Testis (tissue), 3 donors: ENCODE data around the gene SIRPG. TPM values are rescaled to one million over a fixed set of nuclear protein-coding genes. Genes with fewer than 3 reads are reported as not detected.

ENCODE experiments used
- DNase-seq: peaks from one replicate; pipeline ENCODE4 v3.0.0-alpha.2; 2019
- H3K27ac ChIP-seq, 2 donors: fragments of 200-600 bp; sonication (generic); one replicate each; pipeline ENCODE4 v1.5.1; 2019
- H3K27me3 ChIP-seq: fragments of 200-600 bp; sonication (generic); one replicate; pipeline ENCODE4 v1.5.1; 2019
- H3K36me3 ChIP-seq: fragments of 200-600 bp; sonication (generic); one replicate; pipeline ENCODE4 v1.5.1; 2017; ENCODE audit warnings: low read depth; ENCODE audit errors: missing control alignments
- H3K4me1 ChIP-seq: fragments of 200-600 bp; sonication (generic); one replicate; pipeline ENCODE4 v1.5.1; 2019
- H3K4me3 ChIP-seq, 2 donors: fragments of 200-600 bp; sonication (generic); one replicate each; pipeline ENCODE4 v1.5.1; 2017 to 2019
- H3K9me3 ChIP-seq: fragments of 200-600 bp; sonication (generic); one replicate; pipeline ENCODE4 v1.5.1; 2017
- CTCF ChIP-seq, 3 experiments: fragments of 450-650 bp in 2 of 3; fragments of 200-600 bp in 1 of 3; sonication (generic) in 1 of 3; IDR thresholded peaks; one replicate each; pipeline ENCODE4 v1.5.1; 2016 to 2019; ENCODE audit warnings: antibody characterized with exemption in 3 of 3, mild to moderate bottlenecking in 2 of 3, moderate library complexity in 1 of 3
- POLR2A ChIP-seq: fragments of 450-650 bp; IDR thresholded peaks from one replicate; pipeline ENCODE4 v1.6.1; 2017; ENCODE audit warnings: antibody characterized with exemption, mild to moderate bottlenecking, moderate library complexity
- WGBS, 2 donors: methylation state at CpG; one replicate each; pipeline ENCODE4 v1.1.5; 2018; 5-methylcytosine and 5-hydroxymethylcytosine counted together
- intact Hi-C: fragments of 100-400 bp; cut with DNase I; formaldehyde crosslinking; loops from one replicate; pipeline ENCODE4 v1.15.1; 2023; ENCODE audit warnings: low total_unique reads
- polyA plus RNA-seq: library from polyadenylated mRNA; stranded (reverse); fragments of 350-450 nt; fragmentation: Illumina TruSeq; extraction: RNeasy Lipid Tissue Mini Kit (QIAGEN cat#74804); gene quantifications from one replicate; pipeline ENCODE4 v1.2.3, GENCODE V29; 2014; ENCODE audit warnings: low read depth, low replicate concordance; ENCODE audit not compliant: insufficient read depth
- total RNA-seq, 2 donors: library from RNA; depleted of rRNA; stranded (reverse); fragments of >200 nt; gene quantifications; one replicate each; pipeline ENCODE4 v1.2.3, GENCODE V29; 2016

The SIRPG gene
- total and polyA plus RNA-seq, 3 donors from 2014 or later, result 1.1 to 13.9 (median 3.4) TPM

- Histone ChIP-seq H3K27ac (no peak overlapping the region), H3K36me3 (no peaks in the 10 kb centered on the region), H3K4me1 (no peaks in the 10 kb centered on the region), H3K27me3 (no peaks in the 10 kb centered on the region), H3K9me3 (no peaks in the 10 kb centered on the region), H3K4me3 (no peak overlapping the region)
- intact Hi-C loops, result no loop called here
- WGBS, 2 donors, result 68 to 69% methylated on average over 2 of the region's 2 CpGs
- no peak for DNase-seq
- TF ChIP-seq POLR2A, result no peak
- TF ChIP-seq CTCF (IDR thresholded peaks at IDR 0.05), result no peak
These were observed 32.4 kb downstream of the SIRPG start for GRCh38 chr20:1625083-1625690.

- intact Hi-C loops, result no loop called here
These were observed 33.9 kb downstream of the SIRPG start for GRCh38 chr20:1623501-1624205.

GRCh38 chr20:1622450-1622849, 35.1 kb downstream of the SIRPG start:
- no peaks in the 10 kb centered on the region for H3K36me3 ChIP-seq
- TF ChIP-seq POLR2A (no peak), CTCF (IDR thresholded peaks at IDR 0.05) (no peak)
- H3K9me3 ChIP-seq, result no peaks in the 10 kb centered on the region
- DNase-seq, result no peak
- 8 to 50% methylated on average over 1 of the region's 1 CpG for WGBS, 2 donors
- no peaks in the 10 kb centered on the region for H3K27me3 ChIP-seq
- no peak overlapping the region for H3K27ac ChIP-seq
- intact Hi-C loops, result no loop called here
- no peaks in the 10 kb centered on the region for H3K4me1 ChIP-seq
- no peak overlapping the region for H3K4me3 ChIP-seq

More at GRCh38 chr20:1623501-1624205, 33.9 kb downstream of the SIRPG start:
- H3K27ac ChIP-seq, result no peak overlapping the region
- H3K27me3 ChIP-seq, result no peaks in the 10 kb centered on the region
- H3K9me3 ChIP-seq, result no peaks in the 10 kb centered on the region
- H3K4me3 ChIP-seq, result no peak overlapping the region
- TF ChIP-seq POLR2A (no peak), CTCF (IDR thresholded peaks at IDR 0.05) (no peak)
- no peak for DNase-seq
- H3K4me1 ChIP-seq, result no peaks in the 10 kb centered on the region
- H3K36me3 ChIP-seq, result no peaks in the 10 kb centered on the region
- WGBS, 2 donors, result 90 to 92% methylated on average over 14 of the region's 14 CpGs

GRCh38 chr20:1621316-1621715, 36.3 kb downstream of the SIRPG start:
- TF ChIP-seq POLR2A (no peak), CTCF (IDR thresholded peaks at IDR 0.05) (no peak)
- Histone ChIP-seq H3K9me3 (no peaks in the 10 kb centered on the region), H3K27me3 (no peaks in the 10 kb centered on the region), H3K4me3 (no peak overlapping the region), H3K4me1 (no peaks in the 10 kb centered on the region), H3K36me3 (no peaks in the 10 kb centered on the region), H3K27ac (no peak overlapping the region)
- intact Hi-C loops, result no loop called here
- DNase-seq, result no peak
- WGBS, 2 donors, result 84 to 89% methylated on average over 1 of the region's 1 CpG
